ENCODE data around the gene TFB1M.

GRCh38 chr6:155234167-155234566, 80.1 kb downstream of the TFB1M start:
- TF ChIP-seq CTCF (IDR thresholded peaks at IDR 0.05), result no peak
- TF ChIP-seq ZFX (IDR thresholded peaks at IDR 0.05; ENCODE audit: borderline replicate concordance), result no peak

All from 22Rv1 (cell line).